Colonic mucosa (tissue), 4 donors: Measurements from ENCODE around the gene CPLX3. TPM values are rescaled to one million over a fixed set of nuclear protein-coding genes. Genes with fewer than 3 reads are reported as not detected.

Experiments
- DNase-seq: peaks from one replicate; pipeline ENCODE4 v3.0.0-alpha.2; 2020
- H3K27ac ChIP-seq: fragments of 200-600 bp; one replicate; pipeline ENCODE4 v1.8.0; 2021
- H3K27me3 ChIP-seq: fragments of 200-600 bp; one replicate; pipeline ENCODE4 v1.8.0; 2021
- H3K36me3 ChIP-seq: fragments of 200-600 bp; one replicate; pipeline ENCODE4 v1.8.0; 2021
- H3K4me1 ChIP-seq: fragments of 200-600 bp; one replicate; pipeline ENCODE4 v1.8.0; 2021; ENCODE audit warnings: mild to moderate bottlenecking
- H3K4me3 ChIP-seq: fragments of 200-600 bp; one replicate; pipeline ENCODE4 v1.8.0; 2021
- H3K9ac ChIP-seq, 2 donors: one replicate each; pipeline ENCODE4 v1.7.0; 2013; ENCODE audit warnings: control low read depth in 2 of 2, low read depth in 2 of 2, low read length in 2 of 2
- H3K9me3 ChIP-seq: fragments of 200-600 bp; one replicate; pipeline ENCODE4 v1.8.0; 2021
- intact Hi-C: fragments of 100-400 bp; cut with DNase I; formaldehyde crosslinking; loops from one replicate; pipeline ENCODE4 v1.14.1; 2022
- total RNA-seq, 2 donors: library from RNA; stranded (reverse); fragmentation: NEBNext Ultra II Directional in 1 of 2; extraction: Animal tissue kit (Norgen Biotek cat#: 25700) in 1 of 2; gene quantifications; one replicate each; pipeline ENCODE4 v1.2.1, GENCODE V29; 2021
- TF ChIP-seq, protein P1 (sequence below): fragments of 200-600 bp; IDR thresholded peaks from one replicate; pipeline ENCODE4 v1.8.0; 2022; ENCODE audit warnings: antibody characterized with exemption, mild to moderate bottlenecking
- donor health status: healthy.
- donor health status: DM: no; HTN: no; CAD: no.
- donor health status: DM: no; HTN: no; CAD: no.

Gene CPLX3
- total RNA-seq, 2 donors from 2014 or later: not detected

DNA sequence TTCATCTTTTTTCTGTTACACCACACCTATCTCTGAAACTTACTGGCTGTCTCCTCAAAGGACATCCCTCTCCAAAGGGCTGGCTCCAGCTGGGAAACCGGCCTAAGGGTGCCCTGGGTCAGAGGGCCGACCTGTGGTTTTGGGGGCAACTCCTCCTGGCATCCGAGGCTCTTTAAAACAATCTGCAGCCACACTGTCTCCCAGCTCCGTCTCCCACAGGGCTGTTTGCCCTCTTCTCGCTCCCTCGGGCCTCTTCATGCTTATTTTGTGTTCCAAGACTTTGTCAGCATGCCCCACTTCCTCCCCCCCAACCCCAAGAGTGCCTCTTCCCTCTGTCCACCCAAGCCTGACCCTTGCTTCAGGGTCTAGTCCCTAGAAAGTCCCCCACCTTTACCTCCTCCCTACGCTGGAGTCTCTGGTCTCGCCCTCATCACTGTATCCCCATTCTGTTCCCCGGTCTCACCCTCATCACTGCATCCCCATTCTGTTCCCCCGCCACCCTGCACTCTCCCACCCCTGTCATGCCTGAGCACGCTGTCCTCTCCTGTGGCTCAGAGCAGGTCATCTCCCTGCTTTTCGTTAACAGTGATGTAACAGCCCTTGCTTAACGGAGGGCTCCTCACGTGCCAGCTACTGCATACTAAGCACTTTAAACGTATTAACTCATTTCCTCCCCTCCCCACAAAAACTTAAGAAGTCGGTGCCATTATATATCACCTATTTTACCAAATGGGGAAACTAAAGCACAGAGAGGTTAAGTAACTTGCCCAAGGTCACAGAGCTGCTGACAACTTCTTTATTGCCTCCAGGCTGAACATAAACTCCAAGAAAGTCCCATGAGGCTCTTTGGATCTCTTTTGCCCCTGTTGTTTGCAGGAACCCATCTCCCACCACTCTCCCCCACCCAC, 45.6 kb upstream of the CPLX3 start:
- peak overlapping the region; percentile 35 for H3K4me3 ChIP-seq
- no peaks in the 10 kb centered on the region for H3K9me3 ChIP-seq
- intact Hi-C loops: loop anchor here (5.0 kb wide), 1 partner anchor 122 kb away; no protein-coding TSS in a partner anchor
- H3K4me1 ChIP-seq: peaks cover 21% of the 10 kb centered on the region
- no peaks in the 10 kb centered on the region for H3K27me3 ChIP-seq
- TF ChIP-seq, protein P1, sequence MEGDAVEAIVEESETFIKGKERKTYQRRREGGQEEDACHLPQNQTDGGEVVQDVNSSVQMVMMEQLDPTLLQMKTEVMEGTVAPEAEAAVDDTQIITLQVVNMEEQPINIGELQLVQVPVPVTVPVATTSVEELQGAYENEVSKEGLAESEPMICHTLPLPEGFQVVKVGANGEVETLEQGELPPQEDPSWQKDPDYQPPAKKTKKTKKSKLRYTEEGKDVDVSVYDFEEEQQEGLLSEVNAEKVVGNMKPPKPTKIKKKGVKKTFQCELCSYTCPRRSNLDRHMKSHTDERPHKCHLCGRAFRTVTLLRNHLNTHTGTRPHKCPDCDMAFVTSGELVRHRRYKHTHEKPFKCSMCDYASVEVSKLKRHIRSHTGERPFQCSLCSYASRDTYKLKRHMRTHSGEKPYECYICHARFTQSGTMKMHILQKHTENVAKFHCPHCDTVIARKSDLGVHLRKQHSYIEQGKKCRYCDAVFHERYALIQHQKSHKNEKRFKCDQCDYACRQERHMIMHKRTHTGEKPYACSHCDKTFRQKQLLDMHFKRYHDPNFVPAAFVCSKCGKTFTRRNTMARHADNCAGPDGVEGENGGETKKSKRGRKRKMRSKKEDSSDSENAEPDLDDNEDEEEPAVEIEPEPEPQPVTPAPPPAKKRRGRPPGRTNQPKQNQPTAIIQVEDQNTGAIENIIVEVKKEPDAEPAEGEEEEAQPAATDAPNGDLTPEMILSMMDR: no peak
- DNase-seq: peak; percentile 51
- H3K36me3 ChIP-seq: no peaks in the 10 kb centered on the region
- H3K9ac ChIP-seq: peak overlapping the region; percentile 66 to 79
- peak overlapping the region; percentile 81 for H3K27ac ChIP-seq

- H3K9ac ChIP-seq: peak within 1 kb of the TSS; percentile 66 to 100
- intact Hi-C loops: loop anchor here (5.0 kb wide), 1 partner anchor 121 kb away; no protein-coding TSS in a partner anchor
- H3K27ac ChIP-seq: peak within 1 kb of the TSS; percentile 81
- peak; percentile 75 for DNase-seq
- TF ChIP-seq, protein P1: peak; percentile 39
- peak within 1 kb of the TSS; percentile 70 for H3K4me3 ChIP-seq
- no peaks in the 10 kb centered on the region for H3K27me3 ChIP-seq
- no peaks in the 10 kb centered on the region for H3K9me3 ChIP-seq
- no peaks in the 10 kb centered on the region for H3K36me3 ChIP-seq
- peaks cover 26% of the 10 kb centered on the region for H3K4me1 ChIP-seq
Observed at GRCh38 chr15:74781431-74782258, 44.8 kb upstream of the CPLX3 start, which contains the start of gene CSK. Gene CSK, plus strand, starts transcription at chr15:74782080. Its CDS starts 16,218 bp downstream, at chr15:74798298.

DNA sequence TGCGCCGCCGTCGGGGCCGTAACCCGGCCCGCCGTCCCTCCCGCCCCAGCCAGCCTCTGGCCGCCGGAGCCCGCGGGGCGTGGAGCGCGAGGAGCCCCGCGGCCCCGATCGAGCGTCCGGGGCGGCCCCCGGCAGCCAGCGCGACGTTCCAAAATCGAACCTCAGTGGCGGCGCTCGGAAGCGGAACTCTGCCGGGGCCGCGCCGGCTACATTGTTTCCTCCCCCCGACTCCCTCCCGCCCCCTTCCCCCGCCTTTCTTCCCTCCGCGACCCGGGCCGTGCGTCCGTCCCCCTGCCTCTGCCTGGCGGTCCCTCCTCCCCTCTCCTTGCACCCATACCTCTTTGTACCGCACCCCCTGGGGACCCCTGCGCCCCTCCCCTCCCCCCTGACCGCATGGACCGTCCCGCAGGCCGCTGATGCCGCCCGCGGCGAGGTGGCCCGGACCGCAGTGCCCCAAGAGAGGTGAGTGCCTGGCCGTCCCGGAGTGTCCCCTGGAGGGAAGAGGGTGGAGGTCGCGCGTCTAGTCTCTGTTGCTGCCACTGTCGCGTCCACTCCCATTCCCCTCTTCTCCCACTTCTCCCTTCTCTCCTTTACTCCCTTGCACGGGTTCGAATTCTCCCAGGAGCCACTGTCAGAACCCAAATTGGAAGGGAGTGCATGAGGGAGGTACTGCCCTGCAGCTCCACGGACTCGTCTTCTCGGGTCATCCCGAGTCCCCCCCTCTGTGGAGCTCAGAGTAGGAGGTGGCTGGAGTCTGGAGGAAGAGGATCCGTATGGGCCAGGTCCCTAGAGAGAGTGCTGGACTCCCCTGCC, 44.0 kb upstream of the CPLX3 start:
- peak; percentile 45 for DNase-seq
- Histone ChIP-seq H3K36me3 (no peaks in the 10 kb centered on the region), H3K9ac (peak overlapping the region; percentile 66 to 100), H3K27me3 (no peaks in the 10 kb centered on the region), H3K4me3 (peak overlapping the region; percentile 70), H3K27ac (peak overlapping the region; percentile 79), H3K9me3 (no peaks in the 10 kb centered on the region), H3K4me1 (peaks cover 33% of the 10 kb centered on the region)
- intact Hi-C loops: loop anchor here (5.0 kb wide), 1 partner anchor 120 kb away; no protein-coding TSS in a partner anchor
- TF ChIP-seq, protein P1: no peak

GRCh38 chr15:74783072-74783807, 43.2 kb upstream of the CPLX3 start:
- intact Hi-C loops: loop anchor here (5.0 kb wide), 1 partner anchor 119 kb away; no protein-coding TSS in a partner anchor
- peak; percentile 71 for DNase-seq
- Histone ChIP-seq H3K27ac (peak overlapping the region; percentile 79), H3K27me3 (no peaks in the 10 kb centered on the region), H3K36me3 (no peaks in the 10 kb centered on the region), H3K9ac (peak overlapping the region; percentile 66 to 100), H3K4me3 (peak overlapping the region; percentile 70), H3K9me3 (no peaks in the 10 kb centered on the region), H3K4me1 (peaks cover 36% of the 10 kb centered on the region)
- TF ChIP-seq, protein P1: no peak
